GM23338 (cell line): ENCODE data around the gene KRT2. TPM values are rescaled to one million over a fixed set of nuclear protein-coding genes. Genes with fewer than 3 reads are reported as not detected.

Source experiments
- ATAC-seq: fragments of 200-7000 bp; cut with Tn5 transposase; 3 replicates; pipeline ENCODE4 v1.9.1; 2020
- DNase-seq: peaks from one replicate; pipeline ENCODE4 v3.0.0-alpha.2; 2015; ENCODE audit warnings: low spot score
- H2AFZ ChIP-seq: fragments of 200-600 bp; sonication (generic); 2 replicates; pipeline ENCODE4 v1.8.0; 2016; ENCODE audit warnings: antibody characterized with exemption, mild to moderate bottlenecking, moderate library complexity
- H3F3A ChIP-seq: fragments of 200-600 bp; sonication (generic); replicated peaks from 2 replicates; pipeline ENCODE4 v1.8.0; 2017; ENCODE audit warnings: antibody characterized with exemption, mixed run types, low read depth
- H3K27ac ChIP-seq: fragments of 200-600 bp; sonication (generic); 2 replicates; pipeline ENCODE4 v1.6.1; 2016; ENCODE audit warnings: low read depth
- H3K27me3 ChIP-seq: fragments of 200-600 bp; sonication (generic); 2 replicates; pipeline ENCODE4 v1.8.0; 2016; ENCODE audit warnings: mild to moderate bottlenecking, mixed run types, moderate library complexity; ENCODE audit not compliant: insufficient read depth
- H3K36me3 ChIP-seq: fragments of 200-600 bp; sonication (generic); 2 replicates; pipeline ENCODE4 v1.8.0; 2016; ENCODE audit warnings: mild to moderate bottlenecking; ENCODE audit not compliant: insufficient read depth
- H3K4me1 ChIP-seq: fragments of 200-600 bp; sonication (generic); 2 replicates; pipeline ENCODE4 v1.8.0; 2016; ENCODE audit warnings: mild to moderate bottlenecking, moderate library complexity; ENCODE audit not compliant: insufficient read depth
- H3K4me2 ChIP-seq: fragments of 200-600 bp; sonication (generic); 2 replicates; pipeline ENCODE4 v1.7.1; 2017; ENCODE audit warnings: mixed run types
- H3K4me3 ChIP-seq: fragments of 200-600 bp; sonication (generic); 2 replicates; pipeline ENCODE4 v1.6.1; 2016; ENCODE audit warnings: mixed run types
- H3K79me2 ChIP-seq: fragments of 200-600 bp; sonication (generic); replicated peaks from 2 replicates; pipeline ENCODE4 v1.8.0; 2017; ENCODE audit warnings: mild to moderate bottlenecking; ENCODE audit not compliant: insufficient read depth
- H3K9me2 ChIP-seq: fragments of 200-600 bp; sonication (generic); 2 replicates; pipeline ENCODE4 v1.8.0; 2017; ENCODE audit not compliant: insufficient read depth
- H4K20me1 ChIP-seq: fragments of 200-600 bp; sonication (generic); replicated peaks from 2 replicates; pipeline ENCODE4 v1.8.0; 2017; ENCODE audit warnings: mild to moderate bottlenecking; ENCODE audit not compliant: insufficient read depth
- H3K27ac Mint-ChIP-seq: 2 replicates; pipeline ENCODE4 v1.8.0; 2020; ENCODE audit warnings: inconsistent platforms, mild to moderate bottlenecking, moderate library complexity, mixed read lengths
- H3K27me3 Mint-ChIP-seq: 3 replicates; pipeline ENCODE4 v1.8.0; 2022; ENCODE audit warnings: low read depth, mild to moderate bottlenecking, moderate library complexity, mixed read lengths, inconsistent platforms; ENCODE audit not compliant: insufficient read depth, poor library complexity
- H3K36me3 Mint-ChIP-seq: 3 replicates; pipeline ENCODE4 v1.8.0; 2021; ENCODE audit warnings: low read depth, mild to moderate bottlenecking, inconsistent platforms, moderate library complexity, mixed read lengths
- H3K4me1 Mint-ChIP-seq: 3 replicates; pipeline ENCODE4 v1.8.0; 2020; ENCODE audit warnings: mild to moderate bottlenecking, inconsistent platforms, mixed read lengths
- H3K4me3 Mint-ChIP-seq: 3 replicates; pipeline ENCODE4 v1.8.0; 2021; ENCODE audit warnings: moderate library complexity, mild to moderate bottlenecking, inconsistent platforms, mixed read lengths
- H3K9me3 Mint-ChIP-seq: 3 replicates; pipeline ENCODE4 v1.8.0; 2020; ENCODE audit warnings: moderate library complexity, mild to moderate bottlenecking, inconsistent platforms, mixed read lengths
- CREB1 ChIP-seq: fragments of 250-450 bp; sonication (Bioruptor Pico); IDR thresholded peaks from 2 replicates; pipeline ENCODE4 v1.5.0; 2020; ENCODE audit warnings: low read depth, mild to moderate bottlenecking, moderate library complexity
- CTCF ChIP-seq, 2 experiments: fragments of 200-600 bp in 1 of 2; sonication (generic) in 1 of 2; conservative IDR thresholded peaks; 2 replicates each; pipeline versions ENCODE4 v1.5.1 to v1.6.1; 2016 to 2017; ENCODE audit warnings: antibody characterized with exemption in 2 of 2, low read depth in 2 of 2, mild to moderate bottlenecking in 2 of 2, moderate library complexity in 1 of 2
- ETS1 ChIP-seq: IDR thresholded peaks from 2 replicates; pipeline ENCODE4 v1.6.1; 2016; ENCODE audit warnings: antibody characterized with exemption
- EZH2 ChIP-seq: fragments of 200-600 bp; sonication (generic); IDR thresholded peaks from one replicate; pipeline ENCODE4 v1.8.0; 2017; ENCODE audit warnings: antibody characterized with exemption, mild to moderate bottlenecking, low read depth; ENCODE audit not compliant: unreplicated experiment
- EZH2phosphoT487 ChIP-seq: fragments of 200-600 bp; sonication (generic); IDR thresholded peaks from one replicate; pipeline ENCODE4 v1.8.1; 2018; ENCODE audit warnings: antibody characterized with exemption; ENCODE audit not compliant: unreplicated experiment
- JUNB ChIP-seq: IDR thresholded peaks from one replicate; pipeline ENCODE4 v1.6.1; 2016; ENCODE audit warnings: antibody characterized with exemption; ENCODE audit not compliant: unreplicated experiment
- NANOG ChIP-seq: IDR thresholded peaks from 2 replicates; pipeline ENCODE4 v1.6.1; 2016; ENCODE audit warnings: antibody characterized with exemption, borderline replicate concordance
- POLR2AphosphoS5 ChIP-seq: IDR thresholded peaks from 2 replicates; pipeline ENCODE4 v1.6.1; 2016; ENCODE audit warnings: antibody characterized with exemption, low read depth
- REST ChIP-seq: IDR thresholded peaks from one replicate; pipeline ENCODE4 v1.6.1; 2018; ENCODE audit warnings: antibody characterized with exemption; ENCODE audit not compliant: unreplicated experiment
- STAT1 ChIP-seq: IDR thresholded peaks from one replicate; pipeline ENCODE4 v1.6.1; 2016; ENCODE audit warnings: antibody characterized with exemption; ENCODE audit not compliant: unreplicated experiment
- ZNF114 ChIP-seq: fragments of 250-450 bp; sonication (Bioruptor Pico); IDR thresholded peaks from 2 replicates; pipeline ENCODE4 v1.5.0; 2020; ENCODE audit warnings: mild to moderate bottlenecking, moderate library complexity
- ZNF331 ChIP-seq: fragments of 250-450 bp; sonication (Bioruptor Pico); IDR thresholded peaks from 2 replicates; pipeline ENCODE4 v1.5.0; 2020; ENCODE audit warnings: low read depth, mild to moderate bottlenecking, moderate library complexity
- ZNF462 ChIP-seq: fragments of 250-450 bp; sonication (Bioruptor Pico); IDR thresholded peaks from 2 replicates; pipeline ENCODE4 v1.5.0; 2020; ENCODE audit warnings: mild to moderate bottlenecking, moderate library complexity
- polyA plus RNA-seq: library from polyadenylated mRNA; unstranded; fragments of >200 nt; fragmentation: Nextera tagmentation; extraction: Ambion mirVana; gene quantifications from 2 replicates; pipeline ENCODE4 v1.2.1, GENCODE V29; 2016
- total RNA-seq: library from RNA; depleted of rRNA; stranded (reverse); fragments of >200 nt; shearing (Covaris generic); gene quantifications from 2 replicates; pipeline ENCODE4 v1.2.3, GENCODE V29; 2014

KRT2 gene
- total and polyA plus RNA-seq, 2 experiments from 2014 or later, result not detected

GRCh38 chr12:52641468-52641867, 10.5 kb downstream of the KRT2 start:
- no peaks in the 10 kb centered on the region for H4K20me1 ChIP-seq
- no peak overlapping the region for H3K27ac ChIP-seq
- no peak for DNase-seq
- no peak overlapping the region for H3K4me3 Mint-ChIP-seq
- H3K9me3 Mint-ChIP-seq, result no peaks in the 10 kb centered on the region
- no peaks in the 10 kb centered on the region for H3K27me3 Mint-ChIP-seq
- H3K4me1 Mint-ChIP-seq, result no peaks in the 10 kb centered on the region
- H3K4me2 ChIP-seq, result no peak overlapping the region
- no peak overlapping the region for H3K27ac Mint-ChIP-seq
- no peak for ATAC-seq
- no peak overlapping the region for H3K4me3 ChIP-seq
- no peak for TF ChIP-seq CREB1 (CRISPR knock-in tag)
- no peak for TF ChIP-seq ETS1
- no peak for TF ChIP-seq EZH2
- TF ChIP-seq CTCF (conservative IDR thresholded peaks at IDR 0.05; ENCODE audit: low read depth in 2 of 2), result no peak
- no peak for TF ChIP-seq JUNB
- no peak for TF ChIP-seq ZNF331 (CRISPR knock-in tag)
- TF ChIP-seq ZNF114 (CRISPR knock-in tag), result no peak
- no peak for TF ChIP-seq ZNF462 (CRISPR knock-in tag)
- TF ChIP-seq STAT1, result no peak
- TF ChIP-seq REST, result no peak
- no peak for TF ChIP-seq EZH2phosphoT487
- TF ChIP-seq NANOG, result no peak
- TF ChIP-seq POLR2AphosphoS5, result no peak
- H3K36me3 ChIP-seq, result no peaks in the 10 kb centered on the region
- H3K79me2 ChIP-seq, result no peaks in the 10 kb centered on the region
- no peaks in the 10 kb centered on the region for H3K9me2 ChIP-seq
- H3K36me3 Mint-ChIP-seq, result no peaks in the 10 kb centered on the region
- no peak overlapping the region for H2AFZ ChIP-seq
- H3K4me1 ChIP-seq, result no peaks in the 10 kb centered on the region
- no peaks in the 10 kb centered on the region for H3K27me3 ChIP-seq
- H3F3A ChIP-seq, result no peaks in the 10 kb centered on the region
